Measurements from ENCODE around the gene TC2N.
"Not testable (repeated sequence)": the region's sequence is repeated elsewhere in the genome, so short reads cannot be mapped to it uniquely, and the experiment has no call there.

The TC2N gene

DNA sequence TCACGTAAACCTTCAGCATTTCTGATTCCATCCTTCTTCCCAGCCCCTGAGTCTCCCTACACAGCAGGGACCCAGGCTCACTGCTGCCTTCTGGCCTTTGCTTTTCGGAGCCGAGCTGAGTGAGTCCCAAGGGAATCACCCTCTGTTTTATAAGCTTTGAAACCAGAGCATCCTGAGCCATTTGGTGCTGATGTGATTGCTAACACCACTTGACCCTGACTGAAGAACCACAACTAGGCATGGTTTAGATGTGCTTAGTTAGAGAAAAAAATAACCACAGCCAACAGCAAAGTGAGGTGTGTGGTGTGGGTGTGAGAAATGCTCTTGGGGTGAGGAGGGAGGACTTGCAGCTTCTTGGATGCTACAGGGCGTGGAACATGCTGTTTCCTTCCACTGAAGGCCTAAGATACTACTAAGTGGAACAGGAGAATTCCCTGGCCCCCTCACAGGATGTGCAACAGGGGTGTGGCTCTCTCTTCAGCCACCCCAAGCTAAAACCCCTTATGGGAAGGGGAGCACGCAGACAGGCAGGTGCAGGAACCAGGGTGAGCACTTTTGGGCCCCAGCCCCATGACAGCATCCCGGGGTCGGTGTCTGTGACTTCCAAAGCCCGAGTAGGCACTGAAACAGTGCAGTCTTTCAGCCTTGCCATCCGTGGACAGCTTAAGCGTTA, at the start of gene TC2N:
Gene TC2N (minus strand): TSS at position 221 of the 673 bp plus-strand sequence. CDS start 53,767 bp downstream, outside the sequence.
- no peak for DNase-seq (ENCODE audit: low read depth)

DNA sequence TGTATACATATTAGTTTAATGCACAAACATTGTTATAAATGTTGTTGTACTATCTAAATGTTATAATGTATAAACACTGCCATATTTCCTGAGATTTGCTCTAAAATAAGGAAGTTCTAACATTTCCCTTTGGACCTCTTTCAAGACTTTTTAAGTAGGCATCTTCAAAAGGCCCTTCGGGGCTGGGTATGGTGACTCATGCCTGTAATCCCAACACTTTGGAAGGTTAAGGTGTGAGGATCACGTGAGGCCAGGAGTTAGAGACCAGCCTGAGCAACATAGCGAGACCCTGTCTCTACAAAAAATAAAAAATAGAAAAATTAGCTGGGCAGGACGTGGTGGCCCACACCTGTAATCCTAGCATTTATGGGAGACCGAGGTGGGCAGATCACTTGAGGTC, 44.7 kb upstream of the TC2N start:
- DNase-seq (ENCODE audit: low read depth), result no peak

DNA sequence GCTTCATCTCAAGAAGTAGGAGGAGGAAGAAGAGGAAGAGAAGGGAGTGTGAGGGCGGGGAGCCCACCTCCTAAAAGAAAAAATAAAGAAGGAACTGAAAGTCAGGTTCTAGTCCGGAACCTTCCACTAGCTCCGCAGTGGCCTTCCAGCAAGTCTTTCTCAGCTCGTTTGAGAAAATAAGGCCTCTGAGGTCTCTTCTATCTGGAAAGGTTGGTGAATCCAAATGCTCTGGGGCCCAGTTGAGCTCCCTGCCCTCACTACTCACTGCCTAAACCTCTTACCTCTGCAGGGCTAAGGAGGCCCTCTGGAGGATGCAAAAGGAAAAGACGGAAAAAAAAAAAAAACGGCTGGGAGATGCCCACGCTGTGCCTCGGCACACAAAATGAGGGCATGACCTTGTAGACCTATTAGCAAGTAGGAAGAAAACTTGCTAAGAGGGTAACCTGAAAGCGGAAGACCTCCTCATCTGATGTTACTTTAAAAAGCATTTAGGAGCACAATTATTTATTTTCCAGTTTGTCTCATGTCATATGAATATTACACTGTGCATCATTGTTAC, 44.2 kb upstream of the TC2N start:
- DNase-seq (ENCODE audit: low read depth), result peak; percentile 56

DNA sequence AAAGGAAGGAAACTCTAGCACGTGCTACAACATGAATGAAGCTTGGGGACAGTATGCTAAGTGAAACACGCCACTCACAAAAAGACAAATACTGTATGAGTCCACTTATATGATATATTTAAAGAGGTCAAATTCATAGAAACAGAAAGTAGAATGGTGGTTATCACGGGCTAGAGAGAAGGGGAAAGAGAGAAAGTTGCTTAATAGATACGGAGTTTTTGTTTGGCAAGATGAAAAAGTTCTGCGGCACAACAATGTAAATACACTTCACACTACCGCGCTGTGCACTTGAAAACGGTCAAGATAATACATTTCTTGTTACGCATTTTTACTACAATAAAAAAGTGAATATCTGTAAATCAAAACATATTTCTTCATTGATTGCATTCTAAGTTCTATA, 42.9 kb upstream of the TC2N start:
- DNase-seq (ENCODE audit: low read depth), result no peak

DNA sequence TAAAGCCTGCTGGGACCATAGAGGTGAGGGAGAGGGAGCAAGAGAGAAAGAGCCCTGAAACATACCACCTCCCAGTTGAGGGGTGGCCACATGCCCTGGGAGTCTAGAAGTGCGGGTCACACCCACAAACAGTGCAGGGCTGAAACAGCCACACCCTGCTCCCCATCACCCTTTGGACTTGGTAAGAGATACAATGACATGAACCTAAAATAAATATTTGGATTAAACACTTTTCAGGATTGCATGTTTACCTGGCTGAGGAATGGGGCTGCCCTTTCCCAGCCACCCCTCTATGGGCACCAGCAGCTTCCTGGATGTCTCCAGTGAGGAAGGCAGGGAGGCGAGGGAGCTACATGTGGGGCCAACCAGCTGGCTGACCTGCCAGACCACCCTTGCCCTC, 39.0 kb upstream of the TC2N start:
- no peak for DNase-seq (ENCODE audit: low read depth)

DNA sequence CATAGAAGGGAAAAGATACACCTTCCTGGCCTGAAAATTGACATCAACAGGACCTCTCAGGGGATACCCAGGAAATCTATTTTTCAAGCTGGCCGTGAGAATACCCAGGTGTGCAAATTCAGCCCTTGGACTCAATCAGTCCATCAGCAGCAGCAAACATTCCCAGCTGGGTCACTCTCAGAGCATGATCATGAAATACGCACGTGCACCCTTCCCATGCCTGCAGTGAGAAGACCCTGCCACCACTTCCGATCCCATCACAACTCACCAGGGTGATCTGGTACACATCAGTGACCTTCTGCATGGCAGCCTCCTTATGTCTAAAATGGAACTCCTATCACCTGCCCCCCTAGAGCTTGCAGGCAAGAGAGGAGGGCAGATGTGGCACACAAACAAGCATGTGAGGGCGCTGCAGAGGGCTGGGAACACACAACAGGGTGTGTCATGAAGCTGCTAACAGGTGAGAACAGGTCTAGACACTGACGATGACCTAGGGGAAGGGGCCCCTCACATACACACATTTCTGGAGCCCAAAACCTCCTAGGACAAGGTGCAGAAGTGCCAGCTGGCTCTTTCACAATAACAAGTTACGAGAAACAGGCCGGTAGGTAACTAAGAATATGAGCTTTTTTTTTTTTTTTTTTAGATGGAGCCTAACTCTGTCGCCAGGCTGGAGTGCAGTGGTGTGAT, 37.8 kb upstream of the TC2N start:
- no peak for DNase-seq (ENCODE audit: low read depth)

DNA sequence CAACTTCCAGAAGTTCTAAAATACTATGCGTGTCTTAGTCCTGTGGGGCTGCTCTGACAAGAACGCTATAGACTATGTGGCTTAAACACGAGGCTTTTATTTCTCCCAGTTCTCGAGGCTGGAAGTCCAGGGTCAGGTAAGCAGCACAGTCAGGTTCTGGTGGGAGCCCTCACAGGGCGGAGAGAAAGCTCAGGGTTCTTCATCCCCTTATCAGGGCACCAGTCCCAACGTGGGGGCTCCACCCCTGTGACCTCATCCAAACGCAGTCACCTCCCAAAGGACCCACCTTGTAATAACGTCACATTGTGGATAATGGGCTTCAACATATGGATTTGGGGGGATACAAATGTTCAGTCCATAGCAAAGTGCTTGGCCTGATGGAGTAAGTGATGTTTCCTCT, 37.1 kb upstream of the TC2N start:
- no peak for DNase-seq (ENCODE audit: low read depth)

DNA sequence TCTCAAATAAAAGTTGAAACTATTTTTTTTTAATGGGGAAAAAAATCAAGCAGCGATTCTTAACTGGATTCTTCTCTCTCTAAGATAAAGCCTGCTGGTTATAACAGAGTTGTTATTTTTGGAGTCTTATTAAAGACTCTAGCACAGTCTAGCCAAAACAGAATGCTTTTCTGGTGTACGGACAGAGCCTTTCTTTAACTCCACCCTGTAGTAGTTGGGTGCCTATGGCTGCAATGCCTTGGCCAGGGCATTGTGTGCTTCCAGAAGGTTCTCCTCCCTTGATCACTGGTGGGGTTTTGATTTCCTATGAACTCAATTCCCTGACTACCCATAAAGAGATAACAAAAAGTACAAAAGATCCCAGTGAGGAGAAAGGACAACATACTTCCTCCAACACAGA, 35.7 kb upstream of the TC2N start:
- DNase-seq (ENCODE audit: low read depth), result no peak

DNA sequence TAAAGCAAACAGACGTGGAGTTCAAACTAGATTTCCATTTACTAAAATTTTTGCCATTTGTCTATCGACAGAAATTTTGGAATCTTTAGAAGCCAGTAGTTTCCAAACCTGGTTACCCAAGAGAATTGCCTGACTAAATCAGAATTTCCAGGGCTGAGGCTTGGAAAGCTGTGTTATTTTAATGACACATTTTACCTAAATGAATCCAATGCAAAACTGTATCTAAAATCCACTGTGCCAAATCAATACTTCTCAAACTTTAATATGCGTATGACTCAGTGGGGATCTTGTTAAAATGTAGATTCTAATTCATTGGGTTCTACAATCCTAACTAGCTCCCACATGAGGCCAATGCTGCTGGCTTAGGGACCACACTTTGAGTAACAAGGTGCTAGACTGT, 35.0 kb upstream of the TC2N start:
- no peak for DNase-seq (ENCODE audit: low read depth)

DNA sequence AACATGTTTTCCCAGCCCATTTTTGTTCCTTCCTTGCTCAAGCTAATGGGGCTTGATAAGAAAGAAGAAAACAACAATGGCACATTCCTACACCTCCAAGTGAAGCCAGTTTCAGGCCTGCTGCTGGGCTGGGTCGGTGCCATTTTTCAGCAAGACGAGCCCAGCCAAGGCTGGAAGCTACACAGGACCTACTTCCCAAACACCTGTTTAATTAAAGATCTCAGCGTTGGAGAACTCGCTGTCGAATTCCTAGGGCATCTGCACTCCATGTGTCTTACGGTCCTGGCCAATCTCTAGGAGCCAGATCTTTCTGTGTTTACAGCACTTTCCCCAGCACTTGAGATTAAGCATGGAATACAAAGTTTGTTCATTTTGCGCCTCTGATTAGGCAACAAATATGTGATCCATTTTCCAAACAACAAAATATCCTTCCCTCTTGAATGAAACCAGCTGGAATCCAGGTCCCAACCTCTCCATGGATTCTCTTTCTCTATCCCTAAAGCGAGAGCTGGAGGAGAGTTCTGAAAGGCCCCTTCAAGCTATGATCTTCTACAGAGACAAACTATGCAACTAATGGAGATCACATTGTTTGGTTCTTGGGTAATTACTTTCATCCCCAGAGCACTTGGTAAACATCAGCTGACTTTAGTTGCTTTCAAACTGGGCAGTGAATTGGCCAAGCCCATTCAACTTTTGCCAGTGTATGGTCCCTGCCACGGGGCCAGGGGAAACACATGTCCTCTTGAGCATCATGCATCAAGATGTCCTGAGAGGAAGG, 34.3 kb upstream of the TC2N start:
- DNase-seq (ENCODE audit: low read depth), result no peak

DNA sequence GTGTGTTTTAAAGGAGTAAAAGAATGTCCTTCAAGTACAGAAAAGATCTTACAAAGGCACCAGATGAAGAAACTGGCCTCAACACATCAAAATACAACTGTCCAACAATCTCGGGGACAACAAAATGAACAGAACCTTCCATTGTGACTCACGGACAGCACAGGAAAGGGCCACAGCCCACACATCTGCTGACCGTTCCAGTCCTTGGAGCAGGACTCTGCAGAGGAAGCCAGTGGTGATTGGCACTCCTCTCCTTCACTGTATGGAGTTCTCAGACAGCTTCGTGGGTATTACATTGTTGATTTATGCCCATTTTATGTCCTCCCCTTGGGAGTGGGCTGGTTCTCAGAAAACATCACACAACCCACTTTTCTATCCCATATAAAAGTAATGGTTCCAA, 32.5 kb upstream of the TC2N start:
- DNase-seq (ENCODE audit: low read depth), result no peak

DNA sequence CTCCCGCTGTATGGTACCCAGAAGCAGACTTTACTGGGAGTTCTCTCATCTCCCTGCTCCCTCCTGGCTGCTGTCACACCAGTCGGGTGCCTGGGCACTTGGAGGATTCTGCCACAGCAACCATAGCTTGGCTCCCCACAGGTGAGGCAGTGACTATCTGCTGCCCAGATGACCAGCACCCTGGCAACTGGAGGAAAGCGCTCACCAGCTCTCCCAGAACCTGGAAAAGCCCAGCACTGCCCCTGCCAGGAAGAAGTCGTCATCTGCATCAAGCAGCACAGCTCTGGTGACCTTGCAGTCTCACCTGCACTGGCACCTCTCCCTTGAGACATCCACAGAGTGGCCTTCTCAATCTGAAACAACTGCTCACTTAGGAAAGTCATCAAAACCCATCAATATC, 31.9 kb upstream of the TC2N start:
- no peak for DNase-seq (ENCODE audit: low read depth)

DNA sequence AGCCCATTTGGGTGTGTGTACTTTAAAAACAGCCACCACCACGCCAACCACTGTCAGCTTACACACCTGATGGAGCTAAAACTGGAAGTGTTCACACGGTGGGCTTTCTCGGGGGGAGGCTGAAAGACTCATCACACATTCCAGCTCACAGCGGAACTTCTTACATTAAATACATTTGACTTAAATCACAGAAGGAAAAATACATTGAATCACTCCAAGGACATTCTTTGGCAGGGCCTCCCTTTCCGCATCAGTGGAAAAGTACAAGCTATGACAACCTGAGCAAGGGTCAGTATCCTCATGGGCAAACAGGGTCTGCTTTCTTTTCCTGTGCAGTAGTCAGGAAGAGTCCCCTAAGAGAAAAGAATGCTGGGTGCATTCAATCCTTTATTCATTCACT, 31.0 kb upstream of the TC2N start:
- DNase-seq (ENCODE audit: low read depth), result no peak

DNA sequence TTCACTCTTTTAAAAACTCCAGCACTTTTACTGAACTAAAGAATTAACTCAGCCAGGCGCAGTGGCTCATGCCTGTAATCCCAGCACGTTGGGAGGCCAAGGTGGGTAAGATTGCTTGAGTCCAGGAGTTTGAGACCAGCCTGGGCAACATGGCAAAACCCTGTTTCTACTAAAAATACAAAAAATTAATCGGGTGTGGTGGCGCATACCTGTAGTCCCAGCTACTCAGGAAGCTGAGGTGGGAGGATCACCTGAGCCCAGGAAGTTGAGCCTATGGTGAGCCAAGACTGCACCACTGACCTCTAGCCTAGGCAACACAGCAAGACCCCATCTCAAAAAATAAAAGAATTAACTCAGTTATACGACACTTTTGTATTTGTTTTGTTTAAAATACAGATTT, 30.4 kb upstream of the TC2N start:
- DNase-seq (ENCODE audit: low read depth), result not testable (repeated sequence)

DNA sequence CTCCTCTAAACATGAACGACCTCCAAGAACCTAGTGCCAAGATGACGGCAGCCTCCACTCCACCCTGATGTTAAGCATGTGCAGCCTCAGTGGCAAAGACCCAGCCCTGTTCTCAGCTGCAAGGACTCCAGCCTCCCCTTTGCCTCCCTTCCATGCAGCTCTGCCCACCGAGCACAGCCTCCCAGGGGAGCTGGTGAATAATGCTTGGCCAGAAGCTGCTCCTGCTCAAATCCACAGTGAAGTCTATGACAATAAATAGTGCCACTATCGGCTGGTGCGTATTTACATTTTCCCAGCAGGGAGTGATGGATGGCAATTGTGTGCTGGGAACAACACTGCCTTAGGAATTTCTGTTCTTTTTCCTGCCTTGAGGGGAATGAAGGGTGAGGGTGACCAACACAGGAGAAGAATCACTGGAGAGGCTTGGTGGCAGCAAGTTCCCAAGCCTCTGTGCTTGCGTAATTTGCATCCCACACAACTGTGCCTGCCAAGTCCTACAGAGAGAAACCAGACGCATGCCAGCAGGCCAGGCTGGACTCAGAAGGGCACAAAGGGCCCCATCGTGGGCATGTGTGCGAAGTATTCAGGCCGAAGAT, 29.9 kb upstream of the TC2N start:
- DNase-seq (ENCODE audit: low read depth), result no peak

DNA sequence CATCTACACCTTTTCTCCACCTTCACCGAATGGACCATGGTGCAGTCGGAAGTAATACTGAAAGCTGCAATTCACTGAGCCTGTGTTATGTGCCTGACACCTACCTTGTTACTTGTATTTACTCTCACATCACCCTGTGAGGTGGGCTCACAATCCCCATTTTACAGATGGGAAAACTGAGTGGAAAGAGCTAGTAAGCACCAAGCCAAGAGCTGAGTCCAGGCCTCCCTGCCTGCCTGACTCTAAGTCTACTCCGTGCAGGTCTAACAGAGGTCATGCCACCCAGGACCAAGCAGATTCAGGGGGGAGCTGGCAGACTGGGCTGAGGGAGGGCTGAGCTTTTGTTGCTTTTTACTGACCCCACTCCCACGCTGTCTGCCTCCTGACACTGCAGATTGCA, 29.1 kb upstream of the TC2N start:
- no peak for DNase-seq (ENCODE audit: low read depth)

DNA sequence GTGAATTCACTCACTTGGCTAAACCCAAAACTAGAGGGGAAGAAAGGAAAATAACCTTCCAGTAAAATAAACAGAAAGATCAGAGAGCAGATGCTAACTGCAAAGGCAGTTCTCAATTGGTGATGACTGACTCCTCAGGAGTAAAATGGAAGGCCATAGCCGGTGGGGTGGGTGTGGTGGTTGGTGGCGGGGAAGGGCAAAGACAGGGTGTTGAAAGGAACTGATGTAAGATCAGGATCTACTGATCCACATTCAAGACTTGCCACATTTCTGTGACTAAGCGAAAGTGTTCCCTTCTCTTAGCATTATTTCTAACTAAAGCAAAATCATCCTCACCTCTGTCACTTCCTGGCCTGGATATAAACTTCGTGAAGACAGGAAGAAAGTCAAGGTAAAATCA, 26.3 kb upstream of the TC2N start:
- DNase-seq (ENCODE audit: low read depth), result no peak

DNA sequence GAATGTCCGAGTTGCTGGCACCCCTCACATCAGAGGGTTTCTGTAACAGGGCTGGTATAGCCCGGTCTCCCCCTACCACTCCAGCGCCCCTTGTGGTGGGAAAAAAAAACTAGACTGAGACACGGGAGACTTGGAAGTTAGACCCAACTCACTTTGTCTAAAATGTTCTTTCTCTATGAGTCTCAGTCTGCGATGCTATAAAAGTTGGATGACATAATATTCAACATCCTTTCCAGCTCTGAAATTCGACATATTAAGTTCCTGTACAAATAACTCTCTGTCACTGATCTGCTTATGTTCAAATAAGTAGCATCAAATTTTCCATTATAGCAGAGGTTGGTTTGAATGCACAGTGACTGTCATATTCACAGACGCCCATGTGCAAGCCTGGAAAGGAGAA, 25.7 kb upstream of the TC2N start:
- DNase-seq (ENCODE audit: low read depth), result peak; percentile 39

DNA sequence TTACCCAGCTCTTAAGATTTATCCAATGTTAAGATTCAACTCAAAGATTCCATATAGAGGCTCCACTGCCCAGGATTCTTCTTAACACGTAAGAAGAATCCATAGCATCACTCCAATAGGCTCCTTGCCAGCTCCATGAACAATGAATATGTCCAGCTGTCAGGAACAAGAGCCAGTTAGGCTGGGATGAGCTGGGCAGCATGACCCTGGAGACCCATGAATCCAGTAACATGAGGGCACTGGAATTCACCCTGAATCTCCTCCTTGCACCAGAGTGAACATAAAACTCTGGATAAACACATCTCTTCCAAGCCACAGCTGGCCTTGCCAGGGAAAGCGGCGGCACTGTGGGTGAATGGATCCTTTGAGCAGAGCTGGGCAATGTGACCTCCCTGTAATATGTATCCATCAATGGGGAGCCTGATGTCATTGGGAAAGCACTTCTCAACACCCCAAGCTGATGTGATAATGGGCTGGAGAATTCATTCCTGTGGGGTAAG, 24.4 kb upstream of the TC2N start:
- no peak for DNase-seq (ENCODE audit: low read depth)

DNA sequence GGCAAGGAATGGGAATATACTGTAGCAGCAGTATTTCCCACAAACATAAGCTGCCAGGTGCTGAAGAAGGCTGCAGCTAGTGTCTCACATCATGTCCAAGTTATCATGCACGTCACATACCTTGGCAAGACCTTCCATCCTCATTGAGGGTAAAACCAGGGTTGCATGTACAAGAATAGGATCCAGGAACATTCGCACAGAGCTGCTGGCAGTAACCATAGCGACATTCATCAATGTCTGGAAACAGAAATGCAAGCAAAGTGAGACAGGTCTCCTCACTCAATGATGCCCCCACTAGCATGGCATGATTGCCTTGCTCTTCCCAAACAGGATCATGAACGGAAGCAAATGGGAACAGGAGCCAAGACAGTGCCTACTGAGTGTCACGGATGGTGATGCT, 23.8 kb upstream of the TC2N start:
- DNase-seq (ENCODE audit: low read depth), result no peak

DNA sequence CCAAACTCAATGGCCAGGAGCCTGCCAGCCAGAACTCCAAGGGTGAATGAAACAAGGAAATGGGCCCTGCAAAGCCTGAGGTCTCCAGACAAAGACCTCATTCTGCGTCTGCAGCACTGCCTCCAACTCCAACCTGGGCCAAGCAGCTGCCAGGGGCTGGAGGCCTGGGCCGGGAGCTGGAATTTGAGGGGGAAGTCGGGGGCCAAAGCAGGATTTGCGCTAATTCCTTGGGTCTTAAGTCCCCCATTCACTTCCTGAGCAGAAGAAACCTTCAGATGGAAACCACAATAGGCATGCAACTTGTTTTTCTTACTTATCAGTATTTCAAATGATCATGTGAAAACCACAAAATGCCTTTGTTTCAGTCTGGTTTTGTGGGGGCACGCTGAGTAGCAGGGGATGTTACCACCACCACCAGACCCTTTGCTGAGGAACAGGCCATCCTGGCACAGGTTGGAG, 23.0 kb upstream of the TC2N start:
- DNase-seq (ENCODE audit: low read depth), result no peak

DNA sequence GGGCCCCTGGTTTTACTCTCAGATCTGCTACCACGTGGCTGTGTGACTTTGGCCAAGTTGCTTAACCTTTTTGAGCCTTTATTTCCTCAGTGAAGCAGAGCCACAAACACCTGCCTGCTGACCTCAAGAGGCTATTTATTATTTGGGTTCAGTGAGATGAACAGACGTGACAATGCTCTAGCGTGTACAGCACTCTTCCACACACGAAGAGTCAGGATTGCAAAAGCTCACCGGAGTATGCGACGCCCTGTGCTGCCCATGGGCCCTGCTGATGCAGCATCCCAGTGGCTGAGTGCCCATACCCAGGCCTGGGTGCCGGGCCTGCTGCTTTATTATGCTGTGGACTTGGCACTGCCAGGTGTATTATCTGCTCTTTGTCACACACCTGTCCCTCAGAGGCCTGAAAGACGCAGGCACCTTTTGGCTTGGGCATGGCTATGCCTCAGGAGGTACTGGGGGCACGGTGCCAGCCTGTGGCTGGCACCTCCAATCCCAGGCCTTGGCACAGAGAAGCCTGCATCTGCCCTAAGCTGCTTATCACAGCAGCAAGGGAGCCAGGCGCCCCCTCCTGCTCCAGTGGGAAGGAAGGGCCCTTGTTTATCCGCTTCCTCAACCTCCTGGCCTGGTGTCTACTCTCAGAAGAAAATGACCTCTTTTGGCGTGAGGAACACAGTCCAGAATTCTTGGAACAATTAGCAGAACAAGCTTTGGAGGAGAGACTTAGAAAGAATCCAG, 22.3 kb upstream of the TC2N start:
- DNase-seq (ENCODE audit: low read depth), result no peak
